ENCODE results near the gene RMDN2.

The RMDN2 gene

GRCh38 chr2:37904425-37904824 lies 20.7 kb upstream of the RMDN2 start:
- no peaks in the 10 kb centered on the region for H3K4me1 ChIP-seq (ENCODE audit: low read length)
- peaks cover 3% of the 10 kb centered on the region; the same call in 1 of the 2 replicates for H3K27me3 ChIP-seq (ENCODE audit: low read depth, low read length)
- TF ChIP-seq EZH2phosphoT487 (IDR thresholded peaks at IDR 0.05; ENCODE audit: low read depth) (no peak), CTCF (IDR thresholded peaks at IDR 0.05; ENCODE audit: low read depth, low read length) (no peak)
- no peak overlapping the region for H3K4me2 ChIP-seq (ENCODE audit: low read length)
- no peak overlapping the region for H3K4me3 ChIP-seq (ENCODE audit: low read length)
- H3K9ac ChIP-seq (ENCODE audit: low read length), result no peak overlapping the region
- no peaks in the 10 kb centered on the region for H3K9me3 ChIP-seq (ENCODE audit: insufficient read depth, low read length)
- H2AFZ ChIP-seq (ENCODE audit: low read depth, low read length), result no peak overlapping the region
- no peaks in the 10 kb centered on the region for H4K20me1 ChIP-seq (ENCODE audit: insufficient read depth, low read length)
- H3K27ac ChIP-seq (ENCODE audit: low read length), result no peak overlapping the region
- no peaks in the 10 kb centered on the region for H3K36me3 ChIP-seq (replicated peaks; ENCODE audit: low read depth, low read length)
- H3K79me2 ChIP-seq (ENCODE audit: low read length), result no peaks in the 10 kb centered on the region

- H3K4me2 ChIP-seq (ENCODE audit: low read length), result no peak overlapping the region
- no peak overlapping the region for H3K9ac ChIP-seq (ENCODE audit: low read length)
- no peak overlapping the region for H2AFZ ChIP-seq (ENCODE audit: low read depth, low read length)
- no peaks in the 10 kb centered on the region for H3K4me1 ChIP-seq (ENCODE audit: low read length)
- H4K20me1 ChIP-seq (ENCODE audit: insufficient read depth, low read length), result no peaks in the 10 kb centered on the region
- no peaks in the 10 kb centered on the region for H3K79me2 ChIP-seq (ENCODE audit: low read length)
- H3K27me3 ChIP-seq (ENCODE audit: low read depth, low read length), result peaks cover 3% of the 10 kb centered on the region; the same call in 1 of the 2 replicates
- no peak overlapping the region for H3K4me3 ChIP-seq (ENCODE audit: low read length)
- no peaks in the 10 kb centered on the region for H3K9me3 ChIP-seq (ENCODE audit: insufficient read depth, low read length)
- H3K27ac ChIP-seq (ENCODE audit: low read length), result no peak overlapping the region
- TF ChIP-seq CTCF (IDR thresholded peaks at IDR 0.05; ENCODE audit: low read depth, low read length) (no peak), EZH2phosphoT487 (IDR thresholded peaks at IDR 0.05; ENCODE audit: low read depth) (no peak)
- no peaks in the 10 kb centered on the region for H3K36me3 ChIP-seq (replicated peaks; ENCODE audit: low read depth, low read length)
Observed at GRCh38 chr2:37904993-37905392, 20.1 kb upstream of the RMDN2 start.

- H4K20me1 ChIP-seq (ENCODE audit: insufficient read depth, low read length), result no peaks in the 10 kb centered on the region
- H3K9me3 ChIP-seq (ENCODE audit: insufficient read depth, low read length), result no peaks in the 10 kb centered on the region
- TF ChIP-seq CTCF (IDR thresholded peaks at IDR 0.05; ENCODE audit: low read depth, low read length) (no peak), EZH2phosphoT487 (IDR thresholded peaks at IDR 0.05; ENCODE audit: low read depth) (no peak)
- H3K27ac ChIP-seq (ENCODE audit: low read length), result no peak overlapping the region
- H3K4me1 ChIP-seq (ENCODE audit: low read length), result no peaks in the 10 kb centered on the region
- H3K36me3 ChIP-seq (replicated peaks; ENCODE audit: low read depth, low read length), result no peaks in the 10 kb centered on the region
- no peak overlapping the region for H2AFZ ChIP-seq (ENCODE audit: low read depth, low read length)
- no peak overlapping the region for H3K9ac ChIP-seq (ENCODE audit: low read length)
- no peak overlapping the region for H3K4me3 ChIP-seq (ENCODE audit: low read length)
- no peaks in the 10 kb centered on the region for H3K79me2 ChIP-seq (ENCODE audit: low read length)
- H3K27me3 ChIP-seq (ENCODE audit: low read depth, low read length), result peaks cover 3% of the 10 kb centered on the region; the same call in 1 of the 2 replicates
- no peak overlapping the region for H3K4me2 ChIP-seq (ENCODE audit: low read length)
Observed at GRCh38 chr2:37906131-37906530, 19.0 kb upstream of the RMDN2 start.

- Histone ChIP-seq H3K4me2 (ENCODE audit: low read length) (no peak overlapping the region), H3K9me3 (ENCODE audit: insufficient read depth, low read length) (no peaks in the 10 kb centered on the region), H3K9ac (ENCODE audit: low read length) (no peak overlapping the region), H3K4me1 (ENCODE audit: low read length) (no peaks in the 10 kb centered on the region), H2AFZ (ENCODE audit: low read depth, low read length) (no peak overlapping the region), H3K4me3 (ENCODE audit: low read length) (no peak overlapping the region), H3K79me2 (ENCODE audit: low read length) (no peaks in the 10 kb centered on the region), H4K20me1 (ENCODE audit: insufficient read depth, low read length) (no peaks in the 10 kb centered on the region), H3K27me3 (ENCODE audit: low read depth, low read length) (peaks cover 3% of the 10 kb centered on the region; the same call in 1 of the 2 replicates), H3K27ac (ENCODE audit: low read length) (no peak overlapping the region), H3K36me3 (replicated peaks; ENCODE audit: low read depth, low read length) (no peaks in the 10 kb centered on the region)
- no peak for TF ChIP-seq CTCF (IDR thresholded peaks at IDR 0.05; ENCODE audit: low read depth, low read length)
- no peak for TF ChIP-seq EZH2phosphoT487 (IDR thresholded peaks at IDR 0.05; ENCODE audit: low read depth)
Observed at GRCh38 chr2:37907501-37908225, 17.4 kb upstream of the RMDN2 start.

Measured in OCI-LY3 (cell line).